Activated CD4-positive, alpha-beta memory T cell treated with anti-CD3 and anti-CD28 coated beads for 36 hours (primary cell): Measurements from ENCODE around the gene ZIM2. TPM values are rescaled to one million over a fixed set of nuclear protein-coding genes. Genes with fewer than 3 reads are reported as not detected.
"Not testable (repeated sequence)": the region's sequence is repeated elsewhere in the genome, so short reads cannot be mapped to it uniquely, and the experiment has no call there.

Source experiments
- CTCF ChIA-PET: fragments of 350-600 bp; sonication (Branson Sonifier 250); formaldehyde crosslinking; loops from one replicate; lab custom pipeline; 2021; ENCODE audit warnings: antibody characterized with exemption, inconsistent platforms; lab: Charles Lee
- POLR2A ChIA-PET: fragments of 350-600 bp; sonication (Branson Sonifier 250); formaldehyde crosslinking; loops from one replicate; lab custom pipeline; 2021; ENCODE audit warnings: antibody characterized with exemption; lab: Charles Lee
- DNase-seq: peaks from one replicate; pipeline ENCODE4 v3.0.0-alpha.2; 2020
- H3K27ac Mint-ChIP-seq: one replicate; pipeline ENCODE4 v1.8.0; 2021; ENCODE audit warnings: mixed read lengths
- H3K27me3 Mint-ChIP-seq: one replicate; pipeline ENCODE4 v1.8.0; 2021; ENCODE audit warnings: mixed read lengths
- H3K36me3 Mint-ChIP-seq: one replicate; pipeline ENCODE4 v1.8.0; 2021; ENCODE audit warnings: mixed read lengths
- H3K4me1 Mint-ChIP-seq: one replicate; pipeline ENCODE4 v1.8.0; 2021; ENCODE audit warnings: low read depth, mixed read lengths
- H3K4me3 Mint-ChIP-seq: one replicate; pipeline ENCODE4 v1.8.0; 2021; ENCODE audit warnings: mild to moderate bottlenecking, mixed read lengths
- H3K9me3 Mint-ChIP-seq: one replicate; pipeline ENCODE4 v1.8.0; 2021; ENCODE audit warnings: mixed read lengths
- intact Hi-C: fragments of 100-400 bp; cut with micrococcal nuclease; formaldehyde crosslinking; loops from one replicate; pipeline ENCODE4 v1.15.1; 2023
- total RNA-seq, 2 experiments: library from RNA; stranded (reverse); gene quantifications; one replicate each; pipeline ENCODE4 v1.2.3, GENCODE V29; 2021

Gene ZIM2
- total RNA-seq, 2 experiments from 2014 or later: not detected

- no peak for DNase-seq
- CTCF ChIA-PET: interaction anchor here (0.7 kb wide), 1 partner anchor 503 kb away, joined by 4 read pairs; no protein-coding TSS in a partner anchor
- no peak overlapping the region for H3K4me3 Mint-ChIP-seq
- H3K4me1 Mint-ChIP-seq: no peaks in the 10 kb centered on the region
- H3K27me3 Mint-ChIP-seq: no peaks in the 10 kb centered on the region
- H3K27ac Mint-ChIP-seq: no peak overlapping the region
- peaks cover 48% of the 10 kb centered on the region for H3K9me3 Mint-ChIP-seq
- intact Hi-C loops: no loop called here
- peaks cover 2% of the 10 kb centered on the region for H3K36me3 Mint-ChIP-seq
- POLR2A ChIA-PET: no interaction called here
These were observed 24.1 kb upstream of the ZIM2 start for GRCh38 chr19:56864443-56865125.

GRCh38 chr19:56862741-56863140 is 22.2 kb upstream of the ZIM2 start:
- ChIA-PET CTCF (no interaction called here), POLR2A (no interaction called here)

GRCh38 chr19:56860409-56860808 is 19.9 kb upstream of the ZIM2 start:
- intact Hi-C loops, H3K27ac Mint-ChIP-seq, H3K4me1 Mint-ChIP-seq, H3K27me3 Mint-ChIP-seq, H3K4me3 Mint-ChIP-seq, POLR2A ChIA-PET, H3K36me3 Mint-ChIP-seq, DNase-seq, CTCF ChIA-PET: not testable (repeated sequence)
- H3K9me3 Mint-ChIP-seq: peaks cover 48% of the 10 kb centered on the region

More at GRCh38 chr19:56862741-56863140, 22.2 kb upstream of the ZIM2 start:
- no peak overlapping the region for H3K4me3 Mint-ChIP-seq
- DNase-seq: no peak
- peaks cover 2% of the 10 kb centered on the region for H3K36me3 Mint-ChIP-seq
- intact Hi-C loops: no loop called here
- no peaks in the 10 kb centered on the region for H3K4me1 Mint-ChIP-seq
- H3K27me3 Mint-ChIP-seq: no peaks in the 10 kb centered on the region
- peaks cover 45% of the 10 kb centered on the region for H3K9me3 Mint-ChIP-seq
- no peak overlapping the region for H3K27ac Mint-ChIP-seq

DNA sequence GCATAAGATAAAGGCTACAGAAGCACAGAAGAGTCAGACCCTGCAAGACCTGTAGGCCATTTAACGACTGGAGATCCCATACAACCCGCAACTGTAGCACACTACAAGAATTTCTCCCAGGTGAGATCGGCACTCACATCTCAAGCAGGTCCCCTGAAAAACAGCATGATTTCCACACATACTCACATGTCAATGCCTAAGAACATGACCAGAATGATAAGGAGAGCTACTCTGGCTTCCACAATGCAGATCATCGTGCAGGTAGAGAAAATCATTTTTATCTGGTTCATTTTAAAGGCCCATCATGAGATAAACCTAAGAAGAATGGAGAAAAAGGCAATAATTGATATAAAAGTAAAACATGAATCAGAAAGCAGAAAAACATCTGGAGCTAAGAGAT is 17.5 kb upstream of the ZIM2 start:
- Mint-ChIP-seq H3K9me3 (peaks cover 45% of the 10 kb centered on the region), H3K4me3 (no peak overlapping the region), H3K4me1 (no peaks in the 10 kb centered on the region), H3K36me3 (peaks cover 6% of the 10 kb centered on the region), H3K27me3 (no peaks in the 10 kb centered on the region), H3K27ac (no peak overlapping the region)
- ChIA-PET CTCF (no interaction called here), POLR2A (no interaction called here)
- intact Hi-C loops: no loop called here
- no peak for DNase-seq

- CTCF ChIA-PET: no interaction called here
- no peak overlapping the region for H3K4me3 Mint-ChIP-seq
- intact Hi-C loops: no loop called here
- H3K4me1 Mint-ChIP-seq: no peaks in the 10 kb centered on the region
- H3K27me3 Mint-ChIP-seq: no peaks in the 10 kb centered on the region
- H3K36me3 Mint-ChIP-seq: peaks cover 6% of the 10 kb centered on the region
- H3K9me3 Mint-ChIP-seq: peaks cover 52% of the 10 kb centered on the region
- no peak overlapping the region for H3K27ac Mint-ChIP-seq
- POLR2A ChIA-PET: no interaction called here
- DNase-seq: no peak
These were observed 16.3 kb upstream of the ZIM2 start for GRCh38 chr19:56856822-56857221.

DNA sequence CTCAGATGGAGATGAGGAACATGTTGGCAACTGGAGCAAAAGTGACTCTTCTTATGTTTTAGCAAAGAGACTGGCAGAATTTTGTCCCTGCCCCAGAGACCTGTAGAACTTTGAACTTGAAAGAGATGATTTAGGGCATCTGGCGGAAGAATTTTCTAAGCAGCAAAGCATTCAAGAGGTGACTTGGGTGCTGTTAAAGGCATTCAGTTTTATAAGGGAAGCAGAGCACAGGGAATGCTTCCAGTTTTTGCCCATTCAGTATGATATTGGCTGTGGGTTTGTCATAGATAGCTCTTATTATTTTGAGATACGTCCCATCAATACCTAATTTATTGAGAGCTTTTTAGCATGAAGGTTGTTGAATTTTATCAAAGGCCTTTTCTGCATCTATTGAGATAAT is 11.8 kb upstream of the ZIM2 start:
- POLR2A ChIA-PET, H3K27ac Mint-ChIP-seq, intact Hi-C loops, H3K27me3 Mint-ChIP-seq, H3K4me1 Mint-ChIP-seq, H3K36me3 Mint-ChIP-seq, H3K4me3 Mint-ChIP-seq, CTCF ChIA-PET, DNase-seq: not testable (repeated sequence)
- peaks cover 48% of the 10 kb centered on the region for H3K9me3 Mint-ChIP-seq

DNA sequence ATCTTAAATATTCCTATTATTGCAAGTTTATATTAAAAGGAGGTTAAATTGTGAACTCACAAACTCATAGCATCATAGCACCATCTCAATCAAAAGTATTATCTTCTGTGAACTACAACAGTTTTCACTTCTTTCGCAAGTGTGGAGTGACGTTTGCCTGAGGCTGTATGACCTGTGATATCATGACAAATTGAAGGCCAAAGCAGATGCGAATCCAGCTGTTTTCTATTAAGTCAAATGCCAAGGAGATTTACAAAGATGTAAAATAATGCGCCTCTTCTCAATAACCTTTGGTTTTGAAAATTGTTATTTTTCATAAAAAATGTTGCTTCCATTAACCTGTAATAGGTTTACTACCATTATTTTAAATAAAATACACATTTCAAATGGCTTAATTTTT is 7.6 kb upstream of the ZIM2 start:
- H3K27me3 Mint-ChIP-seq: no peaks in the 10 kb centered on the region
- POLR2A ChIA-PET: interaction anchor here (0.5 kb wide), 1 partner anchor 127 kb away, joined by 3 read pairs; no protein-coding TSS in a partner anchor

DNA sequence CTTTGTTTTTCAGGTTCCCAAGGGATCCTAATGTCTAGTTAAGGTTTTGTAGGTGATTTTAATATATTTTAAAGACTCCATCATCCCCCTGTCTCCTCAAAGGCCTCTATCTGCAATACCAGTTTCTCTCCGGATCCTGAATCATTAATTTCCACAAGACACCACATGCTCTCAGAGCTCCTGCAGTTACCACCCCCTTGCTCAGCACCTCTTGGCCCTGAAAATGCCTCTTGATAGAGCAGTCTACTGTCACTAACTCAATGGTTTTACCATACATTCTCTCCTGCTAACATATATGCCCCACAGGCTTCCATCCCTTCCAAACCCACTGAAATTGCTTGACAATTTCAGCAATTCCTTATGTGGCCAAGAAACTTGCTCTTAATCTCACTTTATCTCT is 1.9 kb upstream of the ZIM2 start:
- H3K4me1 Mint-ChIP-seq: no peaks in the 10 kb centered on the region
- peaks cover 20% of the 10 kb centered on the region for H3K36me3 Mint-ChIP-seq
- H3K27me3 Mint-ChIP-seq: peaks cover 5% of the 10 kb centered on the region
- H3K27ac Mint-ChIP-seq: no peak overlapping the region
- POLR2A ChIA-PET: no interaction called here
- CTCF ChIA-PET: no interaction called here
- peaks cover 34% of the 10 kb centered on the region for H3K9me3 Mint-ChIP-seq
- intact Hi-C loops: no loop called here
- DNase-seq: no peak
- H3K4me3 Mint-ChIP-seq: no peak overlapping the region

More for the DNA sequence above, 7.6 kb upstream of the ZIM2 start:
- no peaks in the 10 kb centered on the region for H3K4me1 Mint-ChIP-seq
- CTCF ChIA-PET: no interaction called here
- no peak overlapping the region for H3K4me3 Mint-ChIP-seq
- no peak for DNase-seq
- H3K9me3 Mint-ChIP-seq: peaks cover 35% of the 10 kb centered on the region
- H3K27ac Mint-ChIP-seq: no peak overlapping the region
- no peaks in the 10 kb centered on the region for H3K36me3 Mint-ChIP-seq
- intact Hi-C loops: no loop called here

DNA sequence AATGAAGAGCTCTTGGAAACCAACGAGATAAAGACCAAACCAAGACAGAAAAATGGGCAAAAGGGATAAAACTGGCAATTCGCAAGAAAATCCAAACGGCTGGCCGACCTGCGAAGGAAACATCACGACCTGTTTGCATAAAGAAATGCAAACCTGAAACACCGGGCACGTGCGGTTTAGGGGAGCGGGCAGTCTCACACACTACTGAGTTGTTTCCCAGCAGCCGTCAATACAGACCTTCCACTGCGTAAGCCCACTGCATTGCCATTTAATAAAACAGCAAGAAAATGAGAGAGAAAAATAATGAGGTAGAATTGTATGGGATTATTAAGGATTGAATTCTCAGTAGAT is 642 bp upstream of the ZIM2 start:
- peaks cover 27% of the 10 kb centered on the region for H3K36me3 Mint-ChIP-seq
- intact Hi-C loops: no loop called here
- no peak overlapping the region for H3K27ac Mint-ChIP-seq
- no peak for DNase-seq
- no peaks in the 10 kb centered on the region for H3K4me1 Mint-ChIP-seq
- H3K4me3 Mint-ChIP-seq: no peak overlapping the region
- POLR2A ChIA-PET: no interaction called here
- CTCF ChIA-PET: no interaction called here
- peaks cover 37% of the 10 kb centered on the region for H3K9me3 Mint-ChIP-seq
- peaks cover 7% of the 10 kb centered on the region for H3K27me3 Mint-ChIP-seq

DNA sequence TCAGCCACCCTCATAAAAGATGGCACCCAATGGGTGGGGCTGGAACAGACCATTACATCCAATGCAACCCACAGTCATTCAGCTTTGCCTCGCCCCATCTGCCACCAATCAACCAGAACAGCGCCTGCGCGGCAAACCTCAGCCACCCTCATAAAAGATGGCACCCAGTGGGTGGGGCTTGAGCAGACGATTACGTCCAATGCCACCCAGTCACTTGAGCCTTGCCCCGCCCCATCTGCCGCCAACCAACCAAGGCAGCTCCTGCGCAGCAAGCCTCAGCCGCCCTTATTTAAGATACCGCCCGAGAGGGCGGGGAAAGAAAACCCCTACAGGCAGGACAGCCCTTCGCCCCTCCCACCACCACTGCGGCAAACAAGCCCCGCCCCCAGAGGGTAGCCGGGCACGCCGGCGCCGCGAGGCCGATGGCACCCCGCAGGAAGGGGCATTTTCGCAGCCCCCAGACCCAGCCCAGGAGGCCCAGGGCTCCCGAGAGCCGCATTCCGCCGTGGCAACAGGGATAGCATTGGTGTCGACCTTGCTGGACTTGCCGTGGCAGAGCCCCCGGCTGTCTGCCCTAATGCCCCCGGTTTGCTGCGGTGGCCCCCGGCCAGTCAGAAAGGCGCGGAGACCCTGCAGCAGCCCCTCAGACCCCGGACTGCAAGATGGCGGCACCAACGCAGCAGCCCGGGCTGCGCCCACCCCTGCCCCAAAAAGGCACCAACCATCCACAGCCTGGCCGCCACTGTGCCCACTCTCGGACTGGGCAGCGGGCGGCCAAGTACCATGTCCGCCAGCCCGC is 675 bp downstream of the ZIM2 start:
- Mint-ChIP-seq H3K36me3 (peaks cover 27% of the 10 kb centered on the region), H3K4me3 (no peak overlapping the region), H3K27me3 (peaks cover 7% of the 10 kb centered on the region), H3K4me1 (no peaks in the 10 kb centered on the region), H3K9me3 (peaks cover 50% of the 10 kb centered on the region), H3K27ac (no peak overlapping the region)
- CTCF ChIA-PET: no interaction called here
- DNase-seq: no peak
- POLR2A ChIA-PET: no interaction called here
- intact Hi-C loops: no loop called here

GRCh38 chr19:56838909-56839651 is 1.4 kb downstream of the ZIM2 start:
- POLR2A ChIA-PET: no interaction called here
- Mint-ChIP-seq H3K4me1 (no peaks in the 10 kb centered on the region), H3K27ac (no peak overlapping the region), H3K4me3 (no peak overlapping the region), H3K36me3 (peaks cover 27% of the 10 kb centered on the region), H3K27me3 (peaks cover 7% of the 10 kb centered on the region), H3K9me3 (peaks cover 53% of the 10 kb centered on the region)
- DNase-seq: no peak
- CTCF ChIA-PET: no interaction called here
- intact Hi-C loops: no loop called here
